Measurements from ENCODE around the gene APBB1IP. TPM values are rescaled to one million over a fixed set of nuclear protein-coding genes. Genes with fewer than 3 reads are reported as not detected.
"Not testable (repeated sequence)": the region's sequence is repeated elsewhere in the genome, so short reads cannot be mapped to it uniquely, and the experiment has no call there.

The APBB1IP gene
- polyA plus RNA-seq, 5 donors: 1.7 to 2.6 (median 2.2) TPM

- DNase-seq: no peak
These were observed 3.5 kb downstream of the APBB1IP start for GRCh38 chr10:26441491-26442214.

DNA sequence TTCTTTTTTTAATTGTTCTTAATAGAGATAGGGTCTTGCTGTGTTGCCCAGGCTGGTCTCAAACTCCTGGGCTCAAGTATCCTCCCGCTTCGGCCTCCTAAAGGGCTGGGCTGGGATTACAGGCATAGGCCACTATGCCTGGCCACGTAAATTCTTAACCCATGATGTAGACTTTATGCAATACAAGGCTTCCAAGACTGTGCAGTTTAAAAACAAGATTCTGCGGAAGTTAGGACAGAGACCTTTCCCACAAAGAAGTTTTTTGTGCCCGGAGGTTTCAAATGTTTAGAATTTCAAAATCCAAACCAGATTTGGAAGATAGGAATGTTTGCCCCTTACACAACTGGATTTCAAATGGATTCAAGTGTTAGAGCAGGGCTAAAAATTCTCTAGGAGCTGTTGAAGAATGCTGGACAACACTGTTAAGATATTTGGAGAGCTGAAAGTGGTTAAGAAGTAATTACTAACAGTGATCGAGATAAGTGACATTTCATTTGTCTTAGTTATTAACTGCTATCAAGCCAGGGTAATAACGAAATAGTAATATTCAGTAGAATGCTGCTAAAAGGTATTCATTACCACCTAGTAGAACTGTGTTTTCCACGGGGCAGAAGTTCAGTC, 7.4 kb downstream of the APBB1IP start:
- DNase-seq: no peak

GRCh38 chr10:26446258-26446657, 8.1 kb downstream of the APBB1IP start:
- DNase-seq: no peak

- no peak for DNase-seq
These were observed 10.2 kb downstream of the APBB1IP start for GRCh38 chr10:26448292-26448691.

GRCh38 chr10:26448706-26449435, 10.7 kb downstream of the APBB1IP start:
- DNase-seq: no peak

DNA sequence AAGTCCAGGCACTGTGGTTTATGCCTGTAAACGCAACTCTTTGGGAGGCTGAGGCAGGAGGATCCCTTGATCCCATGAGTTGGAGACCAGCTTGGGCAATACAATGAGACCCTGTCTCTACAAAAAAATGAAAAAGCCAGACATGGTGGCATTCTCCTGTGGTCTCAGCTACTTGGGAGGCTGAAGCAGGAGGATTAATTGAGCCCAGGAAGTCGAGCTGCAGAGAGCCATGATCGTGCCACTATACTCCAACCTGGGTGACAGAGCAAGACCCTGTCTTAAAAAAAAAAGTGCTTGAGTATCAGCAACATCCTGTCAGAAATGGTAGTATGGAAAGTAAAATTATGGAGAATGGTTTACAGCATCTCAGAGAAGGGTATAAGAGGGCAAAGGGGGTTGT, 11.6 kb downstream of the APBB1IP start:
- DNase-seq: no peak

DNA sequence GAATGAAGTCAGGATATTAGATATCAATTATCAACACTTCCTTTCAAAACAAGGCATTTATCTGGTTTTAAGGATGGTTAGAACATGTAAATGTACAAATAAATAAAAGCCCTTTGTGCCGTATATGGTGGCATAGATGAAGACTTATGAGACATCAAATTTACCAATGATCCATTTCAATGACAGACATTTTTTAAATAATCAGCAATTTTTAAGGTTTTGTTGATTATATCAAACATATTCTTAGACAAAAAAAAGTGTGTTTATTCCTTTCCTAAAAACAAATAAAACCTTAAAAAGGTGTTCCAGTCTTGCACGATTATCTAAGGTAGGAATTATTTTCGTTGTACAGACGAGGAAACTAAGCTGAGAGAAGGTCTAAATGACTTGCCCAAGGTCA, 13.8 kb downstream of the APBB1IP start:
- DNase-seq: no peak

DNA sequence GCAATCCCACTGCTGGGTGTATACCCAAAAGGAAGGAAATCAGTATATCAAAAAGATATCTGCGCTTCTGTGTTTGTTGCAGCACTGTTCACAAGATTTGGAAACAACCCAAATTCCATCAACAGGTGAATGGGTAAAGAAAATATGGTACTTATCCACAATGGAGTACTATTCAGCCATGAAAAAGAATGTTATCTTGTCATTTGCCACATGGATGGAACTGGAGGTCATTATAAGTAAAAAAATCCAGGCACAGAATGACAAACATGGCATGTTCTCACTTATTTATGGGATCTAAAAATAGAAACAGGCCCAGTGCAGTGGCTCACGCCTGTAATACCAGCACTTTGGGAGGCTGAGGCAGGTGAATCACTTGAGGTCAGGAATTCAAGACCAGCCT, 15.7 kb downstream of the APBB1IP start:
- no peak for DNase-seq

DNA sequence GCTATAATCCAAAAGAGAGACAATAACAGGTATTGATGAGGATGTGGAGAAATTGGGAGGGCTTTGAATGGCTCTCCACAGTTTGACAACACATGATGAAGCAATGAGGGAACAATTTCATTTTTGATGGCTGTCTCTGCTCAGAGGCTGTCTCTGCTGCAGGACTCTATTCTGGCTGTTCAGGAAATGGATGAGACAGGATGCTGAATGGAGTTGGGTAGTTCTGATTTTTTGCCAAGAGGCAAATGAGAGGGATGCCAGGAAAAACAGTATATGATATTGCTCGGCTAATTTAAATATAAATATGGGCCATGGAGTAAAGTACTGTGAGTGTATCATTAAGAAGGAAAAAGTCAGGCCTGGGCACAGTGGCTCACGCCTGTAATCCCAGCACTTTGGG, 16.8 kb downstream of the APBB1IP start:
- DNase-seq: no peak

- no peak for DNase-seq
These were observed 17.6 kb downstream of the APBB1IP start for GRCh38 chr10:26455567-26456315.

- no peak for DNase-seq
These were observed 18.9 kb downstream of the APBB1IP start for GRCh38 chr10:26457088-26457487.

DNA sequence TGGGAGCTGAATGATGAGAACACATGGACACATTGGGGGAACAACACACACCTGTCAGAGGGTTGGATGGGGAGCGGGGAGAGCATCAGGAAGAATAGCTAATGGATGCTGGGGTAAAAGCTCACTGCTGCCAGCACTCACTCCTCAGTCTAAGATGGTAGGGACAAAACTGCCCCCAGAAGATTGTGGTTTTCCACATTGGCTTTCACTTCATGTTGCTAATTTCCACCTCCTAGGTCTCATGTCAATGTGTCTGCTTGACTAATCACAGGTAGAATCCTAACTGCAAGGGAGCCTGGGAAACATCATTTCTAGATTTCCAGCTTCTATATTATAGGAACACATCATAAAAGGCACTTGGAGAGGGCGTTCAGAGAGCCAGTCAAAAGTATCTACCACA, 22.6 kb downstream of the APBB1IP start:
- no peak for DNase-seq

DNA sequence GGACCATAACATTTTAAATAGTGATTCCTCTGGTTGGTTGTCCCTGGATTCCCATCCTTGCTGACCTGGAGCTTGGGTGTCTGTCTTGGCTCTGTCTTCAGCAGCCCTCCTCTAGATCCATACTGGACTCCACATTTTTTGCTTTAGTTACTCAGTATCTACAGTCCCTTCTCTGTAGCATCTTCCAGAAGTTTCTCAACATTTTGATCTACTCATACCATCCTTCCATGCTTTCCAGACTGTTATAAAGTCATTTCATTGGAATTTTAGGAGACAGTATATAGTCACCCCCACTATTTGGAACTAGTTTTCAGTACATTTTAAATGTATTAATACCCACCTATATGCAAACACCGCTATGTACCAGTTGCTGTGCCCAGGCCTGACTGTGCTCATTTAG, 25.8 kb downstream of the APBB1IP start:
- no peak for DNase-seq

DNA sequence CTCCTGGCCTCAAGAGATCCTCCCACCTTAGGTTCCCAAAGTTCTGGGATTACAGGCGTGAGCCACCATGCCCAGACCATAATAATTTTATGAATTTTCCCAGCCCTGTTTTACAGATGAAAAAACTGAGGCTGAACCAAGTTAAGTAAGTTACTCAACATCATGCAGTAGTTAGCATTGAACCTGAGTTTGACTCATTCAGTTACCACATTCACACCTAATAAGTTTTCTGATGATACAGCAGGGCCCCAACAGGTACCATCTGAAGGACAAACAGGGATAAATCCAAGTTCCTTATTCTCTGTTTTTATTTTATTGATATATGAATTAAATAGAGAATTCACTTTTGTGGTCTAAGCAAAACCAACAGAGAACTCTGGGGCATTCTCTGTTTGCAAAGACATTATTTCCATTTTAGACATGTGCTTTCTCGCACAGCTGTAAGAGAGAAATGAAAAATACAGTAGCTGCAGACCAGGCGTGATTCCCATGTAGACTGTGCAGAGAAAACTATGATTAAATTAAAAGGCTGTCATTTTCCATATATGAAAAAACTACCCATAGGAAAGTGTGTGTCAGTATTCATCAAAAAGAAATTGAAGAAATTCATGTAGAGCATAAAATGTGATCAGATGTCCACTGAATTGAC, 26.6 kb downstream of the APBB1IP start:
- no peak for DNase-seq

- DNase-seq: not testable (repeated sequence)
These were observed 28.4 kb downstream of the APBB1IP start for GRCh38 chr10:26466531-26466930.

- DNase-seq: no peak
These were observed 29.5 kb downstream of the APBB1IP start for GRCh38 chr10:26467639-26468038.

DNA sequence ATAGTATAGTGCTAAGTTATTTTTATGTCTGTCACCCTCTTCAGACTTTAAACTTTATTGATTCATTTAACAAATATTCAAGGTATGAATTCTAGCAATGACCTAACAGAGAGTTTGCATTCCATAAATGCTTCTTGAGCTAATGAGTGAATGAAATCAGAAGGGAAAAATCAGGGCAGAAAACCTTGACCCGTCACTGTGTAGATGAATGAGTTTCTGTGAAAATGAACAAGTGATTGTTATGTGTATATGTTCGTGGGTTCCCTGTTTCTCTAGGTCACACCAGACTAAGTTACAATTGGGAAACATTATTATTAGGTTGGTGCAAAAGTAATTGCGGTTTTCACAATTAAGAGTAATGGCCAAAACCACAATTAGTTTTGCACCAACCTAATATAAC, 30.1 kb downstream of the APBB1IP start:
- DNase-seq: no peak

DNA sequence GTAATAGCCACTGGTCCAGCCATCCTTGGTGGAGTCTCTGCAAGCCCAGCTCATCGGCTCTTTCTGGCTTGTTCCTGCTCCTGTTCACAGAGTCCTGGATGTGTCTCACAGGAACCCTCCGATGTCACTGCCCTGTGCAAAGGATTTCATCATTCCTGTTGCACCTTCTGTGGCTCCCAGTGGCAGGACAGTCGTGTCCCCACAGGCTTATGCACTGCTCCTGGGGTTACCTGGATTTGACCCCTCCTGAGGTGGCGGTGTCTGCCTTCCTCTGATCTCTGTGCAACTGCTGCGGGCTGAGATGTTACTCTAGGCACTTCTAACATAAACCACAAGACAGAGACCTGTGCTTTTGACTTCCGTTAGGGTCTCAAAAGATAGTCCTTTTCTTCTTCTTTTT, 30.6 kb downstream of the APBB1IP start:
- DNase-seq: no peak

- no peak for DNase-seq
These were observed 34.3 kb downstream of the APBB1IP start for GRCh38 chr10:26472492-26472778.

DNA sequence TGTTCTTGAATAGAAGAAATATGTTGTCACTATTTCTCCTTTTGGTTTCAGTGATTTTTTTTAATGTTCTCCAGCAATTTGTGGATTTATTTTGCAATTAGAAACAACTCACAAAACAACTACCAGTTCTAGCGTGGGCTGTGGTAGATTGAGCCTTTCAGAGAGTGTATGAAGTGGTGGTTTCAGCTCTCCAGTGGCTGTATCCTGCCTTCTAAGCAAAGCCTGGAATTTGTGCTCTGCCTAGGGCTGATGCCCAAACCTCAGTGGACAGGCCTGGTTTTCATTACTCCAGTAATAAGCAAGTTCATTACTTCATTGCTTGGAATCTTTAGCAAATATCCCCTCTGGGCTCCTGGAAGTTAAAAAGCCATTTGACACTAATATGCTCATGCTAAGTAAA, 35.9 kb downstream of the APBB1IP start:
- DNase-seq: no peak

- DNase-seq: not testable (repeated sequence)
These were observed 36.7 kb downstream of the APBB1IP start for GRCh38 chr10:26474845-26475244.

DNA sequence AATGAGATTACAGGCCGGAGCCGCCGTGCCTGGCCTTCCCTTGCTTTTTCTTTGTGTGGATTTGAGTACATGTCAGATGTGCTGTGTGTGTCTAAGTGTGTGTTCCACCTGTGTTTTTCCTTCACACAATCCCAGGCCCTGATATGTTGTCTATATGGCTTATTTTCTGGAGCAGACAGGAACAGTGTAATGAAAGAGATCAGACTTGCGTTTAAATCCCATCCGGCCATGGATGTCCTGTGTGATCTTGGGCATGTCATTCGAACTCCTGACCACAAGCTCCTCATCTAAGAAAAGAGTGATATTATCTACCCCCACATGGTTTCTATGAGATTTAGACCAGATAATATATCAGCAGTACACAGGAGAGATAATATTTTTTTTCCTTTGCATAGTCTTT, 37.2 kb downstream of the APBB1IP start:
- no peak for DNase-seq

All from right lung (tissue), 5 donors.